Liver (tissue), 9 donors: ENCODE measurements around the gene GPR146. TPM values are rescaled to one million over a fixed set of nuclear protein-coding genes. Genes with fewer than 3 reads are reported as not detected.

Experiments
- DNase-seq: peaks from one replicate; pipeline ENCODE4 v3.0.0-alpha.2; 2017; ENCODE audit warnings: low spot score
- H3K27ac ChIP-seq, 2 donors: one replicate each; pipeline ENCODE4 v1.7.0; 2013; ENCODE audit warnings: inconsistent platforms in 2 of 2, low read length in 2 of 2, control low read depth in 1 of 2, low read depth in 1 of 2, mild to moderate bottlenecking in 1 of 2
- H3K27me3 ChIP-seq, 4 donors: one replicate each; pipeline versions ENCODE4 v1.6.1 to v1.7.0; 2013; ENCODE audit warnings: low read length in 3 of 4, inconsistent platforms in 1 of 4, mild to moderate bottlenecking in 1 of 4, moderate library complexity in 1 of 4; ENCODE audit not compliant: control insufficient read depth in 4 of 4, insufficient read depth in 4 of 4
- H3K36me3 ChIP-seq, 4 donors: one replicate each; pipeline versions ENCODE4 v1.6.1 to v1.7.0; 2013; ENCODE audit warnings: low read length in 3 of 4, mild to moderate bottlenecking in 3 of 4, low read depth in 1 of 4, moderate library complexity in 1 of 4; ENCODE audit not compliant: control insufficient read depth in 4 of 4, insufficient read depth in 3 of 4
- H3K4me1 ChIP-seq, 4 donors: one replicate each; pipeline versions ENCODE4 v1.6.1 to v1.7.0; 2013; ENCODE audit warnings: low read length in 3 of 4, mild to moderate bottlenecking in 3 of 4, moderate library complexity in 1 of 4; ENCODE audit not compliant: control insufficient read depth in 4 of 4, insufficient read depth in 4 of 4
- H3K4me3 ChIP-seq, 3 donors: one replicate each; pipeline versions ENCODE4 v1.6.1 to v1.7.0; 2013; ENCODE audit warnings: low read length in 3 of 3, control low read depth in 1 of 3, low read depth in 1 of 3, mild to moderate bottlenecking in 1 of 3
- H3K9ac ChIP-seq, 2 donors: one replicate each; pipeline ENCODE4 v1.7.0; 2013; ENCODE audit warnings: low read length in 2 of 2, mild to moderate bottlenecking in 2 of 2, moderate library complexity in 2 of 2, control low read depth in 1 of 2, low read depth in 1 of 2
- H3K9me3 ChIP-seq, 4 donors: one replicate each; pipeline versions ENCODE4 v1.6.1 to v1.7.0; 2013; ENCODE audit warnings: low read length in 3 of 4; ENCODE audit not compliant: control insufficient read depth in 4 of 4
- EGR1 ChIP-seq, 2 donors: IDR thresholded peaks; 2 replicates each; pipeline ENCODE4 v1.6.1; 2016 to 2018; ENCODE audit warnings: antibody characterized with exemption in 2 of 2, low read depth in 2 of 2
- FOXA1 ChIP-seq: IDR thresholded peaks from 2 replicates; pipeline ENCODE4 v1.6.1; 2016; ENCODE audit warnings: antibody characterized with exemption
- FOXA2 ChIP-seq: IDR thresholded peaks from 2 replicates; pipeline ENCODE4 v1.6.1; 2016; ENCODE audit warnings: antibody characterized with exemption
- GABPA ChIP-seq, 2 donors: IDR thresholded peaks in 1 of 2; conservative IDR thresholded peaks in 1 of 2; 2 replicates each; pipeline ENCODE4 v1.6.1; 2016; ENCODE audit warnings: antibody characterized with exemption in 2 of 2, mild to moderate bottlenecking in 1 of 2, moderate library complexity in 1 of 2
- HNF4A ChIP-seq, 2 donors: conservative IDR thresholded peaks; 2 replicates each; pipeline ENCODE4 v1.6.1; 2016; ENCODE audit warnings: antibody characterized with exemption in 2 of 2, mild to moderate bottlenecking in 2 of 2
- HNF4G ChIP-seq: IDR thresholded peaks from 2 replicates; pipeline ENCODE4 v1.6.1; 2016; ENCODE audit warnings: antibody characterized with exemption
- JUND ChIP-seq, 2 donors: IDR thresholded peaks; 2 replicates each; pipeline ENCODE4 v1.6.1; 2016; ENCODE audit warnings: antibody characterized with exemption in 2 of 2
- NR2F2 ChIP-seq: IDR thresholded peaks from 2 replicates; pipeline ENCODE4 v1.6.1; 2016; ENCODE audit warnings: antibody characterized with exemption
- RAD21 ChIP-seq, 2 donors: IDR thresholded peaks; 2 replicates each; pipeline ENCODE4 v1.6.1; 2016; ENCODE audit warnings: antibody characterized with exemption in 2 of 2, mild to moderate bottlenecking in 2 of 2
- RXRA ChIP-seq, 2 donors: IDR thresholded peaks; 2 replicates each; pipeline ENCODE4 v1.6.1; 2017 to 2018; ENCODE audit warnings: antibody characterized with exemption in 2 of 2, mild to moderate bottlenecking in 1 of 2
- SP1 ChIP-seq: IDR thresholded peaks from 2 replicates; pipeline ENCODE4 v1.6.1; 2018; ENCODE audit warnings: antibody characterized with exemption, mild to moderate bottlenecking
- TAF1 ChIP-seq: conservative IDR thresholded peaks from 2 replicates; pipeline ENCODE4 v1.6.1; 2016; ENCODE audit warnings: antibody characterized with exemption, mild to moderate bottlenecking
- YY1 ChIP-seq: IDR thresholded peaks from 2 replicates; pipeline ENCODE4 v1.6.1; 2016; ENCODE audit warnings: antibody characterized with exemption, mild to moderate bottlenecking
- WGBS: extraction: QIAGEN DNeasy Blood & Tissue Kit; methylation state at CpG from one replicate; pipeline ENCODE4 v1.1.7; 2013; 5-methylcytosine and 5-hydroxymethylcytosine counted together
- polyA plus RNA-seq, 2 donors: library from polyadenylated mRNA; stranded (reverse) in 1 of 2; unstranded in 1 of 2; fragments of 200-250 nt in 1 of 2; fragments of >200 nt in 1 of 2; fragmentation: Nextera tagmentation in 1 of 2; extraction: Ambion mirVana in 1 of 2; gene quantifications; one replicate each; pipeline versions ENCODE4 v1.2.1 to v1.2.3, GENCODE V29; 2013 to 2015
- total RNA-seq, 2 donors: library from RNA; depleted of rRNA; stranded (reverse); fragments of >200 nt; gene quantifications; one replicate each; pipeline ENCODE4 v1.2.3, GENCODE V29; 2014
- TF ChIP-seq, protein P1 (sequence below): IDR thresholded peaks from 2 replicates; pipeline ENCODE4 v1.6.1; 2016; ENCODE audit warnings: antibody characterized with exemption, mild to moderate bottlenecking
- TF ChIP-seq, protein P2 (sequence below): fragments of 150-350 bp; IDR thresholded peaks from 2 replicates; pipeline ENCODE4 v1.5.1; 2017; ENCODE audit warnings: improper control_type of control experiment, low read depth, low read length; ENCODE audit not compliant: missing input control
- TF ChIP-seq, protein P3 (sequence below): IDR thresholded peaks from 2 replicates; pipeline ENCODE4 v1.6.1; 2016; ENCODE audit warnings: antibody characterized with exemption
- TF ChIP-seq, protein P4 (sequence below): IDR thresholded peaks from 2 replicates; pipeline ENCODE4 v1.6.1; 2016; ENCODE audit warnings: antibody characterized with exemption
- donor health status: healthy.
- donor health status: healthy.
- donor health status: healthy.
- donor health status: healthy.
- donor health status: healthy.

The GPR146 gene
- total and polyA plus RNA-seq, 4 donors = 15.5 to 33.5 (median 26.7) TPM

DNA sequence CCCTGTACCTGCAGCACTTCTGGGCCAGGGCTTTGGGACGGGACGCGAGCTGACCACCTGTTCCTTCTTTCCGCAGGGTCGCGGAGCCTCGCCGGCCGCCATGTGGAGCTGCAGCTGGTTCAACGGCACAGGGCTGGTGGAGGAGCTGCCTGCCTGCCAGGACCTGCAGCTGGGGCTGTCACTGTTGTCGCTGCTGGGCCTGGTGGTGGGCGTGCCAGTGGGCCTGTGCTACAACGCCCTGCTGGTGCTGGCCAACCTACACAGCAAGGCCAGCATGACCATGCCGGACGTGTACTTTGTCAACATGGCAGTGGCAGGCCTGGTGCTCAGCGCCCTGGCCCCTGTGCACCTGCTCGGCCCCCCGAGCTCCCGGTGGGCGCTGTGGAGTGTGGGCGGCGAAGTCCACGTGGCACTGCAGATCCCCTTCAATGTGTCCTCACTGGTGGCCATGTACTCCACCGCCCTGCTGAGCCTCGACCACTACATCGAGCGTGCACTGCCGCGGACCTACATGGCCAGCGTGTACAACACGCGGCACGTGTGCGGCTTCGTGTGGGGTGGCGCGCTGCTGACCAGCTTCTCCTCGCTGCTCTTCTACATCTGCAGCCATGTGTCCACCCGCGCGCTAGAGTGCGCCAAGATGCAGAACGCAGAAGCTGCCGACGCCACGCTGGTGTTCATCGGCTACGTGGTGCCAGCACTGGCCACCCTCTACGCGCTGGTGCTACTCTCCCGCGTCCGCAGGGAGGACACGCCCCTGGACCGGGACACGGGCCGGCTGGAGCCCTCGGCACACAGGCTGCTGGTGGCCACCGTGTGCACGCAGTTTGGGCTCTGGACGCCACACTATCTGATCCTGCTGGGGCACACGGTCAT lies 13.3 kb downstream of the GPR146 start:
- Histone ChIP-seq H3K27ac (no peak overlapping the region), H3K27me3 (no peaks in the 10 kb centered on the region), H3K9ac (no peak overlapping the region), H3K36me3 (no peaks in the 10 kb centered on the region), H3K4me3 (no peak overlapping the region), H3K9me3 (no peaks in the 10 kb centered on the region), H3K4me1 (peaks cover 5 to 30% (median 12%) of the 10 kb centered on the region in 4 donors)
- WGBS = 97% methylated on average over 62 of the region's 62 CpGs
- TF ChIP-seq, protein P1, sequence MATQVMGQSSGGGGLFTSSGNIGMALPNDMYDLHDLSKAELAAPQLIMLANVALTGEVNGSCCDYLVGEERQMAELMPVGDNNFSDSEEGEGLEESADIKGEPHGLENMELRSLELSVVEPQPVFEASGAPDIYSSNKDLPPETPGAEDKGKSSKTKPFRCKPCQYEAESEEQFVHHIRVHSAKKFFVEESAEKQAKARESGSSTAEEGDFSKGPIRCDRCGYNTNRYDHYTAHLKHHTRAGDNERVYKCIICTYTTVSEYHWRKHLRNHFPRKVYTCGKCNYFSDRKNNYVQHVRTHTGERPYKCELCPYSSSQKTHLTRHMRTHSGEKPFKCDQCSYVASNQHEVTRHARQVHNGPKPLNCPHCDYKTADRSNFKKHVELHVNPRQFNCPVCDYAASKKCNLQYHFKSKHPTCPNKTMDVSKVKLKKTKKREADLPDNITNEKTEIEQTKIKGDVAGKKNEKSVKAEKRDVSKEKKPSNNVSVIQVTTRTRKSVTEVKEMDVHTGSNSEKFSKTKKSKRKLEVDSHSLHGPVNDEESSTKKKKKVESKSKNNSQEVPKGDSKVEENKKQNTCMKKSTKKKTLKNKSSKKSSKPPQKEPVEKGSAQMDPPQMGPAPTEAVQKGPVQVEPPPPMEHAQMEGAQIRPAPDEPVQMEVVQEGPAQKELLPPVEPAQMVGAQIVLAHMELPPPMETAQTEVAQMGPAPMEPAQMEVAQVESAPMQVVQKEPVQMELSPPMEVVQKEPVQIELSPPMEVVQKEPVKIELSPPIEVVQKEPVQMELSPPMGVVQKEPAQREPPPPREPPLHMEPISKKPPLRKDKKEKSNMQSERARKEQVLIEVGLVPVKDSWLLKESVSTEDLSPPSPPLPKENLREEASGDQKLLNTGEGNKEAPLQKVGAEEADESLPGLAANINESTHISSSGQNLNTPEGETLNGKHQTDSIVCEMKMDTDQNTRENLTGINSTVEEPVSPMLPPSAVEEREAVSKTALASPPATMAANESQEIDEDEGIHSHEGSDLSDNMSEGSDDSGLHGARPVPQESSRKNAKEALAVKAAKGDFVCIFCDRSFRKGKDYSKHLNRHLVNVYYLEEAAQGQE = no peak
- TF ChIP-seq TAF1 (no peak), RXRA (IDR thresholded peaks at IDR 0.05) (no peak), FOXA1 (no peak), NR2F2 (no peak), SP1 (no peak), HNF4G (no peak), JUND (IDR thresholded peaks at IDR 0.05) (no peak), RAD21 (IDR thresholded peaks at IDR 0.05) (no peak), HNF4A (conservative IDR thresholded peaks at IDR 0.05) (no peak), EGR1 (IDR thresholded peaks at IDR 0.05; ENCODE audit: low read depth in 2 of 2) (no peak), YY1 (no peak), FOXA2 (no peak)
- TF ChIP-seq, protein P2, sequence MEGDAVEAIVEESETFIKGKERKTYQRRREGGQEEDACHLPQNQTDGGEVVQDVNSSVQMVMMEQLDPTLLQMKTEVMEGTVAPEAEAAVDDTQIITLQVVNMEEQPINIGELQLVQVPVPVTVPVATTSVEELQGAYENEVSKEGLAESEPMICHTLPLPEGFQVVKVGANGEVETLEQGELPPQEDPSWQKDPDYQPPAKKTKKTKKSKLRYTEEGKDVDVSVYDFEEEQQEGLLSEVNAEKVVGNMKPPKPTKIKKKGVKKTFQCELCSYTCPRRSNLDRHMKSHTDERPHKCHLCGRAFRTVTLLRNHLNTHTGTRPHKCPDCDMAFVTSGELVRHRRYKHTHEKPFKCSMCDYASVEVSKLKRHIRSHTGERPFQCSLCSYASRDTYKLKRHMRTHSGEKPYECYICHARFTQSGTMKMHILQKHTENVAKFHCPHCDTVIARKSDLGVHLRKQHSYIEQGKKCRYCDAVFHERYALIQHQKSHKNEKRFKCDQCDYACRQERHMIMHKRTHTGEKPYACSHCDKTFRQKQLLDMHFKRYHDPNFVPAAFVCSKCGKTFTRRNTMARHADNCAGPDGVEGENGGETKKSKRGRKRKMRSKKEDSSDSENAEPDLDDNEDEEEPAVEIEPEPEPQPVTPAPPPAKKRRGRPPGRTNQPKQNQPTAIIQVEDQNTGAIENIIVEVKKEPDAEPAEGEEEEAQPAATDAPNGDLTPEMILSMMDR = no peak
- TF ChIP-seq, protein P3, sequence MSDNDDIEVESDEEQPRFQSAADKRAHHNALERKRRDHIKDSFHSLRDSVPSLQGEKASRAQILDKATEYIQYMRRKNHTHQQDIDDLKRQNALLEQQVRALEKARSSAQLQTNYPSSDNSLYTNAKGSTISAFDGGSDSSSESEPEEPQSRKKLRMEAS = no peak
- no peak for DNase-seq

DNA sequence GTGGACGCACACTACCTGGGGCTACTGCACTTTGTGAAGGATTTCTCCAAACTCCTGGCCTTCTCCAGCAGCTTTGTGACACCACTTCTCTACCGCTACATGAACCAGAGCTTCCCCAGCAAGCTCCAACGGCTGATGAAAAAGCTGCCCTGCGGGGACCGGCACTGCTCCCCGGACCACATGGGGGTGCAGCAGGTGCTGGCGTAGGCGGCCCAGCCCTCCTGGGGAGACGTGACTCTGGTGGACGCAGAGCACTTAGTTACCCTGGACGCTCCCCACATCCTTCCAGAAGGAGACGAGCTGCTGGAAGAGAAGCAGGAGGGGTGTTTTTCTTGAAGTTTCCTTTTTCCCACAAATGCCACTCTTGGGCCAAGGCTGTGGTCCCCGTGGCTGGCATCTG lies 14.0 kb downstream of the GPR146 start:
- Histone ChIP-seq H3K36me3 (no peaks in the 10 kb centered on the region), H3K4me1 (peaks cover 5 to 30% (median 12%) of the 10 kb centered on the region in 4 donors), H3K9ac (no peak overlapping the region), H3K4me3 (no peak overlapping the region), H3K27ac (no peak overlapping the region), H3K27me3 (no peaks in the 10 kb centered on the region), H3K9me3 (no peaks in the 10 kb centered on the region)
- no peak for TF ChIP-seq NR2F2
- no peak for TF ChIP-seq YY1
- no peak for TF ChIP-seq SP1
- TF ChIP-seq, protein P4, sequence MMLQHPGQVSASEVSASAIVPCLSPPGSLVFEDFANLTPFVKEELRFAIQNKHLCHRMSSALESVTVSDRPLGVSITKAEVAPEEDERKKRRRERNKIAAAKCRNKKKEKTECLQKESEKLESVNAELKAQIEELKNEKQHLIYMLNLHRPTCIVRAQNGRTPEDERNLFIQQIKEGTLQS = no peak
- no peak for TF ChIP-seq FOXA1
- TF ChIP-seq HNF4G = no peak
- no peak for TF ChIP-seq HNF4A (conservative IDR thresholded peaks at IDR 0.05)
- TF ChIP-seq, protein P2 = no peak
- TF ChIP-seq GABPA (IDR thresholded peaks at IDR 0.05 in 1 of 2, conservative IDR thresholded peaks at IDR 0.05 in 1 of 2) = no peak
- TF ChIP-seq TAF1 = no peak
- TF ChIP-seq EGR1 (IDR thresholded peaks at IDR 0.05; ENCODE audit: low read depth in 2 of 2) = no peak
- TF ChIP-seq, protein P1 = no peak
- TF ChIP-seq FOXA2 = no peak
- TF ChIP-seq RXRA (IDR thresholded peaks at IDR 0.05) = no peak
- TF ChIP-seq RAD21 (IDR thresholded peaks at IDR 0.05) = no peak
- DNase-seq = no peak
- 95% methylated on average over 13 of the region's 13 CpGs for WGBS
